Urothelium cell line (cell line): ENCODE measurements around the gene CDC37.
A peak's percentile ranks its signal among the peaks of the same experiment; 100 is the strongest.
"Not testable (repeated sequence)": the region's sequence is repeated elsewhere in the genome, so short reads cannot be mapped to it uniquely, and the experiment has no call there.

Experiments
- DNase-seq: peaks from one replicate; pipeline ENCODE4 v3.0.0; 2011; ENCODE audit warnings: low spot score, mixed read lengths
- FAIRE-seq: peaks from 2 replicates; lab custom pipeline; 2011; peaks lifted over from hg19 to GRCh38; lab: Jason Lieb, UNC

CDC37 gene

GRCh38 chr19:10420444-10421239, 17.3 kb upstream of the CDC37 start, which contains the start of gene PDE4A:
Gene PDE4A, plus strand, starts transcription at chr19:10420538. Its CDS starts 227 bp downstream, at chr19:10420765.
- peak; percentile 50 for DNase-seq
- no peak for FAIRE-seq

GRCh38 chr19:10419646-10420443, 16.5 kb upstream of the CDC37 start:
- DNase-seq, result peak; percentile 55
- no peak for FAIRE-seq

GRCh38 chr19:10419200-10419645, 15.9 kb upstream of the CDC37 start:
- FAIRE-seq (no peak), DNase-seq (no peak)

GRCh38 chr19:10418485-10419199, 15.3 kb upstream of the CDC37 start:
- DNase-seq, result no peak
- FAIRE-seq, result no peak

- FAIRE-seq, result no peak
- no peak for DNase-seq
Measured at GRCh38 chr19:10418235-10418484, 14.8 kb upstream of the CDC37 start.

GRCh38 chr19:10417541-10418234, 14.3 kb upstream of the CDC37 start:
- DNase-seq, result no peak

DNA sequence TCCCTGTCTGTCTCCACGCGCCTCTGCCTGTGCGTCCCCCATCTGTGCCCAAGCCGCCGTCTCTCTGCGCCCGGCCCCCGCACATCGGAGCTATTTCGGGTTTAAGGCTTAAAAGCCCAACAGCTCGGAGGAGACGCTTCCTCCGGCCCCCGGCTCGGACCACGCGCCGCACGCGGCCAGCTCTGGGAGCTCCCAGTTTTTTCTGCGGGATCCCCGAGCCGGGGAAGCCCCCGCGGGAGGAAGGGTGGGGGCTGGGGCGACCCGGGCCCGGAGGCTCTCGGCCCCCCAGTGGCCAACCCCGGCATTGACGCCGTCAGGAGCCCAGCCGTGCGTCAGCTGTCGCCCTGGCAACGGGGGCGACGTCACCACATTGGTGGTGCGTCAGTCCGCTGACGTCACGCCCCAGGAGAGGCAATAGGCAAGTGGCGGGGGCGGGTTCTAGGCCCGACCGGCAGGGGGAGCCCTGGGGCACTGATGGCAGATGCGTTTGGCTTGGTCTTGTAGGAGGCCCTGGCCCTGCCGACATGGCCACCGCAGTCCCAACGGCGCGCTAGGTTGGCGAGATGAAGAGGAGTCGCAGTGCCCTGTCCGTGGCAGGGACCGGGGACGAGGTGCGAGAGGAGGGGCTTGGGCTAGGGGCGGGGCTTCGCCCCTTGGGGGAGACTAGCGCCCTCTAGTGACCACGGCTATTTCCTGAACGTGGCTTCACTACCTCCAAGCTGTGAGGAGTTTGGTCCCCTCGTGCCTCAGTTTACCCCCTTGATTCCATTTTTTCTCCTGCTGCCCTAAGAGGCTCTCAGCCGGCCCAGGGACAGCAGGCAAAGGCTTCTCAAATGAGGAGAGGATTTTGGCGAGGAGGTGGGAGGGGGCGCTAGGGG, 13.3 kb upstream of the CDC37 start:
- DNase-seq (peak; percentile 62), FAIRE-seq (no peak)

More at GRCh38 chr19:10417541-10418234, 14.3 kb upstream of the CDC37 start:
- no peak for FAIRE-seq

DNA sequence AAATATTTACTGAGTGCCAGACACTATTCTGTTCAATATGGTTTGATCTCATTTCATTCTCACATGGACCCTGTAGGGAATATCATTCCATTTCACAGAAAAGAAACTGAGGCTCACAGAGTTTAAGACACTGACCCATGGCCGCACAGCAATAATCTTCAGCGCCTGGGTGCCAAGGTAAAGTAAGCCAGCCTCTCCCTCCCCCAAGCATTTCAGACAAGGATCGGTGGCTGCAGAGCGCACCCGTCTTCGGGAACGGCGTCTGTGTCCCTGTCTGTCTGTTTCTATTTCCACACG, 12.7 kb upstream of the CDC37 start:
- DNase-seq (no peak), FAIRE-seq (no peak)

DNA sequence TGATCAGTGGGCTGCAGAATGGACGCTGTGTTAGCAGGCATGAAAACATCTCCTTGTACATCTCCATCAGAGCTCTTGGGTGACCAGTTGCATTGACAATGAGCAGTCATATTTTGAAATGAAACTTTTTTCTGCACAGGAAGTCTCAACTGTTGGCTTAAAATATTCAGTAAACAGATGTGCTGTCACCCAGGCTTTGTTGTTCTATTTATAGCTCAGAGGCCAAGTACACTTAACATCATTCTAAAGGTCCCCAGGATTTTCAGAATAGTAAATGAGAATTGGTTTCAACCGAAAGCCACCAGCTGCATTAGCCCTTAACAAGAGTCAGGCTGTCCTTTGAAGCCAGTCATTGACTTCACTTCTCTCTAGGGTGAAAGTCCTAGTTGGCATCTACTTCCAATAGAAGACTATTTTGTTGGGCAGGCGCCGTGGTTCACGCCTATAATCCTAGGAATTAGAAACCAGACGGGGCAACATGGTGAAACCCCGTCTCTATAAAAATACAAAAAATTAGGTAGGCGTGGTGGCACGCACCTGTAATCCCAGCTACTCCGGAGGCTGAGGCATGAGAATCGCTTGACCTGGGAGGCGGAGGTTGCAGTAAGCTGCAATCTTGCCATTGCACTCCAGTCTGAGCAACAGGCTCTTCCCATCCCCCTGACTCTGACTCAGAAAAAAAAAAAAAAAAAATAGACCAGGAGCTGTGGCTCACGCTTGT, 9.1 kb upstream of the CDC37 start:
- no peak for FAIRE-seq

GRCh38 chr19:10411224-10411623, 7.9 kb upstream of the CDC37 start:
- not testable (repeated sequence) for FAIRE-seq, DNase-seq

More for the DNA sequence above, 9.1 kb upstream of the CDC37 start:
- DNase-seq, result no peak

DNA sequence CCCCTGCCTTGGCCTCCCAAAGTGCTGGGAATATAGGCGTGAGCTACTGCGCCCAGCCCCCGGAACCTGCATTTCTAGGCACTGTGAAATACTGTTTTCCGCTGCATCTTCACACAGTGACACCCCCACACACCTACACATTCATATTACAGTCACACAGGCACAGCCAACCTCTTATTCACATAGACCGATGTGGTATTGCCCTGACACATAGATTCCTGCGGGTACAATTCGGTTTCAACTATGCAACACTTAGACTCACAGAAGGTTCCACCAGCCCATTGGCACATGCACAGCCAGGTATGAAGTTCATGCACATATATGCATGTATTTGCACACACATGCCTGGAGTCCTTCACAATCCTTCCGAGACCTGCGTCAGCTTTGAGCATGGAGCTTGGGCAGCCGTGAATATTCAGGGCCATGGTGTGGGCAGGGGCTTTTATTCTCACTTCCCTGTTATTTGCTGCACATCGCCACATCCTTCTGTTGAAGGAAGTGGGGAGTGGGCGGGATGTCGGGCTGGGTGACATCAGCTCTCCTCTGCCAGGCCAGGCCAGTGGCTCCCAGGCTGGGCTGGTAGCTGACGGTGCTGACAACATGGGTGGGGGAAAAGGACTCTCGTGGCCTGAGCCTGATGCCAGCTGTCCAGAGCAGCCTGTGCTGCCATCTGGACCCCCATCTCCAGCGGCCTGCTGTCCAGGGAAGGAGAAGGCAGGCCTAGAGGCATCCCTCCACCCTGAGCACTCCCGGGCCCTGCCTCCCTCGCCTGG, 5.4 kb upstream of the CDC37 start:
- DNase-seq, result no peak
- no peak for FAIRE-seq

GRCh38 chr19:10407096-10407495, 3.8 kb upstream of the CDC37 start:
- DNase-seq (no peak), FAIRE-seq (no peak)

DNA sequence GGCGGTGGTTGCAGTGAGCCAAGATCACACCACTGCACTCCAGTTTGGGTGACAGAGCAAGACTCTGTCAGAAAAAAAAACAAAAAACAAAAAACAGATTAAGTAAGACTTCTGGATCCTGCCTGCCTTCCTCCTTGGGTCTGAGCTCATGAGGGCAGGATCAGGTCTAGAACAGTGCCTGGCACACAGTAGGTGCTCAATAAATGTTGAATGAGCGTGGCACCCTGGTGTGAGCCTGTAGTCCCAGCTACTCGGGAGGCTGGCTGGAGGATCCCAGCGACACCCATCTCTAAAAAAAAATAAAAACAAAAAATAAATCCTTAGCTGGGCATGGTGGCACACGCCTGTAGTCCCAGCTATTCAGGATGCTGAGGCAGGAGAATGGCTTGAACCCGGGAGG, 2.8 kb upstream of the CDC37 start:
- DNase-seq, result no peak
- FAIRE-seq, result no peak

DNA sequence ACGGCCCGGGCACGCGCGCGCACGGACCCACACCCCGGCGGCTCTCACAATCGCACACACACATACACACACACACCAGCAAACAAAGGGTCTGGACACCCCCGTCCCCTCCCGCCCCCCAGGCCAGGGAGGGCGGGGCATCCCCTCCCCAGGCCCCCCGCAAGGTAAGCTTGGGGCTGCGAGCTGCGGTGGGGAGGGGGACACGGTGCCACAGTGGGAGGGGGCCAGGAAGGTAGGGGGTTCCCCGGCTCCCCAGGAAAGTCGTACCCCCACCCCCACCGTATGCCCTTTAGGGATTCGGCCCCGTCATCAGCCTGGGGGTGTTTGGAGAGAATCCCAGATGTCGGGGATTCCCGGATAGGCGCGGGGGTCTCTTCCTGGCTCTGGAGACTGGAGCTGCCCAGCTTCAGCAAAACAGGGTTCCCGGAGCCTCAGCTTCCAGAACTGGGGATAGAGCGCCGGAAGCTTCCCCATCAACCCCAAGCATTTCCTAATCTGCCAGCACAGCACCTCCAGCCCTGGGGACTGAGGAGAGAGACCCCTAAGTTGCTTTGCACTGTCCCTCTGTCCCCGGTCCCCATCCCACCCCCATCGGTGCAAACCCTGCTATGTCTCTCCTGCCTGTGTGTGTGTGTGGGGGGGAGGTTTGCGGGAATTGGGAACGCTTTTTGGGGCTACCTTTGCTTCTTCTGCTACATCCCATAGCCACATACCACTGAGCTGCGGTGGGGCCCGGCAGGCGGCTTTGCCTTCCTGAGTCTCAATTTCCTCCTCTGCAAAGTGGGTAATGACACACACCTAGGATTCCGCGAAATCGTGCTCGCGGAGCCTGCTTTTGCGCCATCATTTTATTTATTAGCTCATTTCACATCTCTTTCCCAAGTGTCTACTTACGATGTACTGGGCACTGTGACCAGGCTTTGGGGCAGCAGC, 1.8 kb upstream of the CDC37 start:
- FAIRE-seq (no peak), DNase-seq (no peak)

DNA sequence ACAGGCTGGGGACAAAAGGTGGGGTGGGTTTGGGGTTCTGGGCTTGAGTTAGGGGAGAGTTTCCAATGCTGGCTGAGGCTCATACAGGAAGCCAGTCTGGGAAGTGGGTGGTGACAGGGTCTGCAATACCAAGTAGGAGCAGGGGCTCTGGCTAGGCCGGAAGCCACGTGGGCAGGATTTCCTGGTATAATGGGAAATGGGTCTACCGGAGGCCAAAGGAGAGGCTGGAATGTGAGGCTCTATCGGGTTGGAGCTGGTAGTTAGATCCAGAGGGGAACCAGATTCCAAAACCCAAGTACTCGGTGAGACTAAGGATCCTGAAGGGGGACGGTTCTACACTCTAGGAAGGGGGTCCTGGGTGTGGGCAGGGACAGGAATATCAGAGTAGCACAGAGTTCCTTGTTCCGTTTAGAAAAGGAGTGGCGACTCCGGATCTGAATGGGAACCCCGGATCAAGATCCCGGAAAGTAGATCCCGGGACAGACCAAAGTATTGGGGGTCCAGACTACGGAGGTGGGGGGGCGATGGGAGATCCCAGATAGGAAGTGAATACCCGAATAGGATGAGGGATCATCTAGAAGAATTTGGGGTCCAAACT, 802 bp downstream of the CDC37 start:
- DNase-seq, result no peak
- no peak for FAIRE-seq

GRCh38 chr19:10399878-10400277, 3.5 kb downstream of the CDC37 start:
- DNase-seq (no peak), FAIRE-seq (no peak)

DNA sequence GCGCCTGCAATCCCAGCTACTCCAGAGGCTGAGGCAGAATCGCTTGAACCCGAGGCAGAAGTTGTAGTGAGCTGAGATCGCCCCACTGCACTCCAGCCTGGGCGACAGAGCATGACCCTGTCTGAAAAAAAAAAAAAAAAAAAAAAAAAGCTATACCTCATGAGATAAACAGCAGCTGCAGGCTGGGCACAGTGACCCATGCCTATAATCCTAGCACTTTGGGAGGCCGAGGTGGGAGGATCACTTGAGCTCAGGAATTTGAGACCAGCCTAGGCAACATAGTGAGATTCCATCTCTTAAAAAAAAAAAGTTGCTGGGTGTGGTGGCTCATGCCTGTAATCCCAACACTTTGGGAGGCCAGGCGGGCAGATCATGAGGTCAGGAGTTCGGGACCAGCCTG, 4.0 kb downstream of the CDC37 start:
- FAIRE-seq, result not testable (repeated sequence)

More for the DNA sequence above, 4.0 kb downstream of the CDC37 start:
- not testable (repeated sequence) for DNase-seq
